Neural cell (in vitro differentiated cells): ENCODE measurements around the gene FUT8.

Experiments
- CTCF ChIP-seq: fragments of 450-650 bp; IDR thresholded peaks from 2 replicates; pipeline ENCODE4 v1.5.1; 2014; ENCODE audit warnings: antibody characterized with exemption, mild to moderate bottlenecking, moderate library complexity; ENCODE audit not compliant: poor library complexity, severe bottlenecking
- EZH2 ChIP-seq: fragments of 200-600, 300-800 bp; shearing (Covaris generic), sonication (generic); IDR thresholded peaks from 2 replicates; pipeline ENCODE4 v1.6.1; 2014; ENCODE audit warnings: antibody characterized with exemption, low read length, borderline replicate concordance, mild to moderate bottlenecking; ENCODE audit not compliant: insufficient read depth, poor library complexity, severe bottlenecking
- MXI1 ChIP-seq: fragments of 450-650 bp; conservative IDR thresholded peaks from 2 replicates; pipeline ENCODE4 v1.6.1; 2014; ENCODE audit warnings: antibody characterized with exemption, mild to moderate bottlenecking; ENCODE audit not compliant: poor library complexity, severe bottlenecking
- POLR2AphosphoS5 ChIP-seq: IDR thresholded peaks from 2 replicates; pipeline ENCODE4 v1.6.1; 2012
- RAD21 ChIP-seq: fragments of 450-650 bp; conservative IDR thresholded peaks from 2 replicates; pipeline ENCODE4 v1.6.1; 2014; ENCODE audit warnings: antibody characterized with exemption, mild to moderate bottlenecking, moderate library complexity
- SMC3 ChIP-seq: fragments of 450-650 bp; conservative IDR thresholded peaks from 2 replicates; pipeline ENCODE4 v1.6.1; 2014; ENCODE audit warnings: antibody characterized with exemption, mild to moderate bottlenecking, moderate library complexity; ENCODE audit not compliant: poor library complexity
- TAF1 ChIP-seq: IDR thresholded peaks from 2 replicates; pipeline ENCODE4 v1.6.1; 2012; ENCODE audit warnings: low read depth
- TF ChIP-seq, protein P1 (sequence below): IDR thresholded peaks from 2 replicates; pipeline ENCODE4 v1.6.1; 2012; ENCODE audit warnings: borderline replicate concordance

GRCh38 chr14:65370801-65371248, 41.7 kb upstream of the FUT8 start:
- no peak for TF ChIP-seq CTCF
- TF ChIP-seq RAD21 = no peak
- TF ChIP-seq, protein P1, sequence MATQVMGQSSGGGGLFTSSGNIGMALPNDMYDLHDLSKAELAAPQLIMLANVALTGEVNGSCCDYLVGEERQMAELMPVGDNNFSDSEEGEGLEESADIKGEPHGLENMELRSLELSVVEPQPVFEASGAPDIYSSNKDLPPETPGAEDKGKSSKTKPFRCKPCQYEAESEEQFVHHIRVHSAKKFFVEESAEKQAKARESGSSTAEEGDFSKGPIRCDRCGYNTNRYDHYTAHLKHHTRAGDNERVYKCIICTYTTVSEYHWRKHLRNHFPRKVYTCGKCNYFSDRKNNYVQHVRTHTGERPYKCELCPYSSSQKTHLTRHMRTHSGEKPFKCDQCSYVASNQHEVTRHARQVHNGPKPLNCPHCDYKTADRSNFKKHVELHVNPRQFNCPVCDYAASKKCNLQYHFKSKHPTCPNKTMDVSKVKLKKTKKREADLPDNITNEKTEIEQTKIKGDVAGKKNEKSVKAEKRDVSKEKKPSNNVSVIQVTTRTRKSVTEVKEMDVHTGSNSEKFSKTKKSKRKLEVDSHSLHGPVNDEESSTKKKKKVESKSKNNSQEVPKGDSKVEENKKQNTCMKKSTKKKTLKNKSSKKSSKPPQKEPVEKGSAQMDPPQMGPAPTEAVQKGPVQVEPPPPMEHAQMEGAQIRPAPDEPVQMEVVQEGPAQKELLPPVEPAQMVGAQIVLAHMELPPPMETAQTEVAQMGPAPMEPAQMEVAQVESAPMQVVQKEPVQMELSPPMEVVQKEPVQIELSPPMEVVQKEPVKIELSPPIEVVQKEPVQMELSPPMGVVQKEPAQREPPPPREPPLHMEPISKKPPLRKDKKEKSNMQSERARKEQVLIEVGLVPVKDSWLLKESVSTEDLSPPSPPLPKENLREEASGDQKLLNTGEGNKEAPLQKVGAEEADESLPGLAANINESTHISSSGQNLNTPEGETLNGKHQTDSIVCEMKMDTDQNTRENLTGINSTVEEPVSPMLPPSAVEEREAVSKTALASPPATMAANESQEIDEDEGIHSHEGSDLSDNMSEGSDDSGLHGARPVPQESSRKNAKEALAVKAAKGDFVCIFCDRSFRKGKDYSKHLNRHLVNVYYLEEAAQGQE = no peak
- no peak for TF ChIP-seq POLR2AphosphoS5
- TF ChIP-seq TAF1 = no peak
- no peak for TF ChIP-seq EZH2
- no peak for TF ChIP-seq MXI1
- no peak for TF ChIP-seq SMC3
